Activated T-cell treated with anti-CD3 and anti-CD28 coated beads for 24 hours (primary cell): ENCODE data around the gene RAB3IL1.
"Not testable (repeated sequence)": the region's sequence is repeated elsewhere in the genome, so short reads cannot be mapped to it uniquely, and the experiment has no call there.

Source experiments
- DNase-seq: peaks from one replicate; pipeline ENCODE4 v3.0.0-alpha.2; 2020; ENCODE audit warnings: low read depth

The RAB3IL1 gene

GRCh38 chr11:61885784-61886580, 31.4 kb downstream of the RAB3IL1 start:
- no peak for DNase-seq

DNA sequence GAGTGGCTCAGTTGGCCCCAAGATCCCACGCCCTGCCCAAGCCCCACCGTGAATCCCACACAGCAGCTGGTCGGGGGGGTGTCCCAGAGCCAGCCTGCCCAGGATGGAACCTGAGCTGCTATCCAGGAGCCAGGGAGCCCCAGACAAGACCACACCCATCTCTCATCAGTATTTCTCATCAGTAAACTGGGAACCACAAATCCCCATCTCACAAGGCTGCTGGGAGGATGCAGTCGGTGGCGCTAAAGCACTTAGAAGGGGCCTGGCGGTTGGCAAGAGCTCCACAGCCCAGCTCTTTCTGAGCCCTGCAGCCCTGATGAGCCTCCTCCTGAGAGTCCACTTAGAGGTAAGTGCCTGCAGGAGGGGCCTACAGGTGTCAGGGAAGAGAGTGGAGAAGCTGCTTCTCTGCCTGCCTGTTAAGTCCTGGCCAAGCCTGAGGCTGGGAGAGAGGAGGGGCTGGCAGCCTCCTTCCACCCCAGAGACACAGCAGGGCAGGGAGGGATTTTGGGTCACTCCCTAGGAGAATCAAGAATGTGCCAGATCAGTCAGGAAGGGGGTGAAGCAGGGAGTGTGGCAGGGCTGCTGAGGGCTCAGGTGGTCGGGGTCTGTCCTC, 32.1 kb downstream of the RAB3IL1 start:
- no peak for DNase-seq

GRCh38 chr11:61883947-61884346, 33.4 kb downstream of the RAB3IL1 start:
- no peak for DNase-seq

- no peak for DNase-seq
Measured at GRCh38 chr11:61883327-61883726, 34.0 kb downstream of the RAB3IL1 start.

- DNase-seq, result no peak
Measured at GRCh38 chr11:61882879-61883278, 34.5 kb downstream of the RAB3IL1 start.

GRCh38 chr11:61882267-61882666, 35.1 kb downstream of the RAB3IL1 start:
- DNase-seq, result not testable (repeated sequence)

DNA sequence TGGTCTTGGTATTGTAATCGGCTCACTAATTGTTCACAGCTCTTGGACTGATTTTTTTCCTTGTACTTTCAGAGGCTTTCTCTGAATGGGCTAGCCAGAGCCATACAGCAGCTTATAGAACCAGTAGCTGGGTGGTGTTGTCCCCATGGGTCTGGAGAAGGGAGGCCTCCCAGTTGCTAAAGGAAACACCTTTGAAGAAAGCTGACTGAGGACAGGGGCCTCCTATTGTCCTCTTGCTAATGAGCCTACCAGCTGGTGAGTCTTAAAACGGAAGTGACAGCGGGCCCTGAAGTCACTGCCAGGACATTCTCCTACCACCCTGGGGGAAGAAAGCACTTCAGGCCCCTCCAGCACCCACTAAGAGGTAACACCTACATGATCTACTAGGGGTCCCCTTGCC, 36.0 kb downstream of the RAB3IL1 start:
- no peak for DNase-seq

- DNase-seq, result no peak
Measured at GRCh38 chr11:61880454-61880853, 36.9 kb downstream of the RAB3IL1 start.

DNA sequence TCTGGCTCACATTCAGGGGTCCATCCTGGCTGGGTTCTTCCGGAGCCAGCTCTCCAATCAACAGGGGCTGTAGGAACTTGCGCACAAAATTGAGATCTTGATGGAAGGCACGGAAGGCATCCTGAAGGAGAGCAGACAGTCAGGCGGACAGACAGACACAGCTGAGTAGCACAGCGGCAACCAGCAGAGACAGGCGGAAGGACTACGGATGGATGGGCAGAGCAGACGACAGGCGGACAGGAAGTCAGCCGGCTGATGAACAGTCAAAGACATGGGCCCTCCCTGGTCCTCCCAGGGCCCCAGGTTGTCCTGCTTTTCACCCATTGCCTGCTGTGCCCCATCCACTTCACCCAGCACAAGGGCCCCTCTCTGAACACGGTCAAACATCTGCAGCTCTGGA, 37.3 kb downstream of the RAB3IL1 start:
- no peak for DNase-seq

GRCh38 chr11:61879152-61879551, 38.2 kb downstream of the RAB3IL1 start:
- no peak for DNase-seq

DNA sequence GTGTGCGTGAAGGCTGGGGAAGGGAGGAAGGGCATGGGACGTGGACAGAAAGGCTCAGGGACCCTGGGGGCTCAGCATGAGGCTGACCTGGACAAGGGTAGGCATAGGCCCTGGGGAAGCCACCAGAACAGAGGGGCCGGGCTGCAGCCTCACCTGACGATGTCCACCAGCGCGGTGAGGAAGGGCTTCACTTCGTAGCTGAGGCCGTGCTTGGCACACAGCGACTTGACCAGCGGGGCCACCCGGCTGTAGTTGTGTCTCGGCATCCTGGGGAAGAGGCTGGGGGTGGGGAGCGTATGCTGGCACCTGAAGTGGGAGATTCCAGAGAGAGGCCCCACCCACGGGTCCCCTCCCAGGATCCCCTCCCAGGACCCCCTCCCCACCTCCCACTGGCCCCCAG, 41.7 kb downstream of the RAB3IL1 start:
- DNase-seq, result no peak

DNA sequence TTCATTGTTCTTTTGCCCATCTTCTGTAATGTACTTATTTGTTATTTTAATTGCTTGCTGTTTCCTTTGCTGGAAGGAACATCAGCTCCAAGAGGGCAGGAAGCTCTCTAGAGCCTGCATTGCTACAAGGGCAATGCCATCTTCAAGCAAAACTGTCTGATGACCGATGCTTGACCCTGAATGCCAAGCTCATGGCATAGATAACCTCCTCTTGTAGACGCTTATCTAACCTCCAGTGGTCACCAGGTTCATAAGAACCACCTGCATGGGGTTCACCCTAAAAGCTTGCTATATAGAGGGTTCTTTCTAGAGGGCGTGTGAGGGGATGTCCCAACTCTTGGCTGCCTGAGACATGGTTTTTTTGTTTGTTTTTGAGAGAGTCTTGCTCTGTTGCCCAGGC, 42.5 kb downstream of the RAB3IL1 start:
- DNase-seq, result no peak

GRCh38 chr11:61874377-61874809, 43.0 kb downstream of the RAB3IL1 start:
- no peak for DNase-seq

DNA sequence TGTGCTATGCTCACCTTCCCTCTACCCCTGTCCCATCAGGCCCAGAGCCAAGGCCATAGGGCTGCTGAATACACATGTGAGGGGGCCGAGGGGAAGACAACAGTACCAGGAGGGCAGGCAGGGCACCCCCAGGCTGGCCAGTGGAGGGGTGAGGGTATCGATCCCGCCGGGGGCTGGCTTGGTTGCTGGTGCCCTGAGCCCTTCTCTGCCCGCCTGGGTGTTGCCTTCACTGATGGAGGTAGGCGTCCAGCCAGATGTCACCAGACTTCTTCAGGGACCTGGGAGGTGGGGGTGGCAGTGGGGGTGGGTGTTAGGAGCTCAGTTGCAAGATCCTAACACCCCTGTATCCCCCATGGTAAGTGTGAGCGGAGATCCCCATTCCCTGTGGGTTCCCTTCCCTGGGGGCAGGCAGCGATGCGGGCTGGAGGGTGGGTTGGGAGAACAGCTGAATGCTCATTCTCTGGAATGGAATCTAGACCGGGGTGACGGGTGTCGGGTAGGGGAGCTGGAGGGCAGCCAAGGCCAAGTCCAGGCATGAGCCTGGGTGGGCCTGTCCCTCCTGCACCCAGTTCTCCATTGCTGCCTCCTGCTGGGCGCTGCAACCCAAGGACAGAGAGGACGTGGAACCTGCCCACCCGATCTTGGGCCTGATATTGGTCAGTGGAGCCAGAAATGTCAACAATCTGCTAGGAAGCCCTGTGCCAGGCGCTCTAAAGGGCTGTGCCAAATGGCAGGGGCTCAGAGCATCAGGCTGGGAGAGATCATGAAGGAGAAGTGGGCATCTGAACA, 43.6 kb downstream of the RAB3IL1 start:
- no peak for DNase-seq

DNA sequence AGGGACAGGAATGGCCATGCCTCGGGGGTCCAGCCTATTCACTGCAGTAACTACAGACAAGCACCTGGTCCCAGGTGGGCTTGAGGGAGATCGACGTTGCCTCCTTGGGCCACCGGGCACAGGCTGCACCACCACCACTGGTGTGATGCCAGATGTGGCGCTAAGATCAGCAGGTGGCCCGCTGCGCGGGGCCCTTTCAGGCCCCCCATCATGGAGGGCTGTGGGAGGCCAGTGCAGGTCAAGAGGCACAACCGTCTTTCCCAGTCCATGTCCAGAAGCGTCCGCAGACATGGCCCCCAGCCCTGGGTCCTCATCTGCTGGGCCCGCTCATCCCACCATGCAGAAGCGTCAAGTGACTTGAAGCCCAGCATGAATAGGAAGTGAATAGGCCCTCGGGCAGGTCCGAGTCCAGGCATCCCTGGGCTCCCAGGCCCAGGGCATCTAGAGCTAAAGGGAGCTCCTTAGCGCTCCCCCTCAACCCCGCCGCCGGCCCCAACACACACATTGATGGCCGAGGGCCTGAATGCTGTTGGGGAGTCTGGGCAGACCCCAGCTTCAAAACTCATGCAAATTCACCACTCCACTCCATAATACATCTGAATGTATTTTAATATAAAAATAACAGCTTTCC, 44.3 kb downstream of the RAB3IL1 start:
- no peak for DNase-seq

GRCh38 chr11:61871158-61871597, 46.2 kb downstream of the RAB3IL1 start:
- peak; percentile 46 for DNase-seq

GRCh38 chr11:61870541-61871031, 46.8 kb downstream of the RAB3IL1 start:
- DNase-seq, result no peak

DNA sequence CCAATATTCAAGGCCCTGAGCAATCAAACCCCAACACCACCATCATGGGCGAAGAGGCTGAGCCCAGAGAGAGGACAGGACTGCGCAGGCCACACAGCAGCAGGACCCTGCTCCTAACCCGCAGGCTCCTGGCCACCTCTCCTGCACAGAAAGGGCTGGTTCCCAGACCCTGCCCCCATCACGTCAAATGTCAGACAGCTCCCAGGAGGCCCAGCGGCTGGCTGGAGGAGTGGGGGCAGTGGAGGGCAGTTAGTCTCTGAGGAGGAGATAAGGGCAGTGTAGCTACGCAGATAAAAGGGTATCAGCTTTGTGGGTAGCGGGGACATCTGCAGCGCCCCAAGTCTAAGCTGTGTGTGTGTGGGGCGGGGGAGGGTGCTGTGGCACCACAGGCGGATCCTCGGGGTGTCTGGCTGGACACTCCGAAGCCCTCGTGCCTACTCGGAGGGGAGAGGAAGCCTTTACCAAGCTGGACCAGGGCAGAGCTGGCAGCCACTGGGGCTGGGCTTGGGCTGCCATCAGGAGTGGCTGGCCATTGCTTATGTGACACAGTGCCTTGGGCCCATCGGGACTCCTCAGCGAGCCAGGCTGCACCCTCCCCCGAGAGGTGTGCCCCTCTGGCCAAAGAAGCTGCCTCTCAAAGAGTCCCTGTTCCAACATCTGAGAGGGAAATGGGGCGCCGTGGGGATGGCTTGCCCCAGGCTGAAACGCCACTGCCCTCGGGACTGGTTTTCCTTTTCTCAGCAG, 47.5 kb downstream of the RAB3IL1 start:
- DNase-seq, result no peak

DNA sequence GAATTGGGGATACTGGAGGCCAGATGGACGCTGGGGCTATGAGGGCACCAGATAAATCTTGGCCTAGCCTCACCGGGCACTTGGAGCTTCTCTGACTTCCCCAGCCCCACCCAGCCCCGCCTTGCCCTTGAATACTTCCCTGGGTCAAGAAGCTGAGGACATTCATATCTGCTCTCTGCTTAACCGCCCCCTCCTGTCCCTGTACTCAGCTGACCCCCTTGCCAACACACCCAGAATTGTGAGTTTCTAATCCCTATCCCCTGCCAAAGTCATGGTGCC, 48.0 kb downstream of the RAB3IL1 start:
- DNase-seq, result no peak

DNA sequence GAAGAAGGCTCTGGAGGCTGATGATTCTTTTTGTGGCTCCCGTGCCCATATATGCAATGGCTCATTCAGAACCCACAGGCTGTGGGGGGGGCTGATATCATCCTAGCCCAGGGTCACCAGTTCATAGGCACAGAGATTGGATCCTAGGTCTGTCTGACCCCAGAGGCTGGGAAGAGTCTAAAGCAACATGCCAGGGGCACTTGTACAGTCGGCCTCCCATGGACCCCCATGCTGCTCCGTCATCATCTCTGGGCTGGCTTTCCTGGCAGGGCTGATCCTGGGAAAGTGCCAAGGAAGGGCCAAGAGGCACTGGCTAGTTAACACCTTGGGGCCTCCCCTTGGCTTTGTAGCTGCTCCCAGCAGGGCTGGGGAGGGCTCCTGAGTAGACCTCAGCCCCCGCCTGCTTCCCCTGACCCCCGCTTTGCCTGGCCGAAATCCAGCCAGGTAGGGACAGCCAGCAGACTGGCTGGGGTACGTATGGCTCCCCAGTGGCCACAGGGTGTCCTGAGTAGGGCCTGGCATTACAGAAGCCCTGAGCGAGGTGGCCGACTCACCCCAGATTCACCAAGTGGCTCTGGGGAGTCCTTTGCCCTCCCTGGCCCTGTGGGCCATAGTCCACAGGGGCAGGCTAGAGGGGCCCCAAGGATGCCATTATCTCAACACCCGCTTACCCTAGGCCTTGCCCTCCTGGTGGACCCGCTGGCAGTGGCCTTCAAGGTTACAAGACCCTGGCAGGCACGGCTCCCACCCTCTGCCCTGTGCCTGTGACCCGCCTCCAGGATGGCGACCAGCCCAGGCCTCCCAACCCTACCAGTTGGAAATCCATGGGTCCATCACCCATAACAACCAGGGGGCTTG, 48.6 kb downstream of the RAB3IL1 start:
- no peak for DNase-seq

GRCh38 chr11:61866958-61867343, 50.4 kb downstream of the RAB3IL1 start:
- DNase-seq, result no peak
